Stimulated activated CD4-positive, alpha-beta T cell treated with anti-CD3 and anti-CD28 coated beads, TNF-alpha, amount 100 ng/mL, for 1 hour (primary cell): ENCODE results near the gene DHX15.

Experiments used
- DNase-seq, 3 donors: peaks; one replicate each; pipeline ENCODE4 v3.0.0-alpha.2; 2020; ENCODE audit warnings: low read depth in 3 of 3, low spot score in 1 of 3

Gene DHX15

DNA sequence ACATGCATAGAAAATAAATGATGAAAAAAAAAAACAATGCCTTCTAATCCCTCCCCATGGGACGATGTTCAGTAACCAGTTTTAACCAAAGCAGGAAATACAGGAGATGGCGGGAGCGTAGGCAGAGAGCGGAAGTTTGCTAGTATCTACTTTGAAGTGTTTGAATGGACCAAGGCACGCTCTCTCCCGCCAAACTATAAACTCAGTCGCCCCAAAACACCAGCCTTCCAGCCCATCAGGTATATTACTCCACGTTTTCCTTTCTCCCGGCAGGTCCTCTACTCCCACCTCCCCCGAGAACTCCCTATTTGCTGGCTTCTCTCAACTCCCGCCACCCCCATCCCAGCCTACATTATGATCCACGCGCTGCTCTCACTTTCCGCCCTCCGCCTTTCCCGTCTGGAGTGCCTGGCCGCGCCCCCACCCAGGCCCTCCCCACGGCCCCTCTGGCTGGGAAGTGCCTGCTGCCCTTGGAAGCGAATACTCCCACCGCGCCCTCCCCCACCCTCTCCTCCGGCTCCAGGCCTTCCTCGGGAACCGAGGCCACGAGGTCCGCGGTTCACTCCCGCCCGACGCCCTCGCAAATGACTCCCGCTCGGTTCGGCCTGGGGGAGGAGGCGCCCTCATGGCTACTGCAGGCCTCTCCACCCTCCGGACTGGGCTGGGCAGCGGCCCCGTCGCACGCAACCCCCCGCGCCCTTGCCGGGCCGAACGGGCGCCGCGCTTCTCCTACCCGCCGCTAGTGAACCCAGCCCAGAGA is 723 bp downstream of the DHX15 start:
- DNase-seq, result peak in 1 of 3 donors; percentile 14

- no peak for DNase-seq
Measured at GRCh38 chr4:24582235-24582832, 2.0 kb downstream of the DHX15 start.

DNA sequence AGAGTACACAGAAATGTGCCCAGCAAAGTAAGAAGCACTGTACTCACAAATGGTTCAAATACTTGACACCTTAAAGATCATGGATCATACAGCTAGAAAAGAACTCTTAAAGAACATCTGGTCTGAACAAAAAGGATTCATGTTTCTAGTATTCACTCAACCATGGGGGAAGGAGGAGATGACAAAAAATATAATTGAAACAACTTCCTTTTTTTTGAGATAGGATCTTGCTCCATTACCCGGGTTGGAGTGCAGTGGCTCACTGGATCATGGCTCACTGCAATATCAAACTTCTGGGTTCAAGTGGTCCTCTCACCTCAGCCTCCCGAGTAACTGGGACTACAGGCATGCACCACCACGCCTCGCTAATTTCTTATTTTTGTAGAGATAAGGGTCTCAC is 6.0 kb downstream of the DHX15 start:
- DNase-seq, result no peak

DNA sequence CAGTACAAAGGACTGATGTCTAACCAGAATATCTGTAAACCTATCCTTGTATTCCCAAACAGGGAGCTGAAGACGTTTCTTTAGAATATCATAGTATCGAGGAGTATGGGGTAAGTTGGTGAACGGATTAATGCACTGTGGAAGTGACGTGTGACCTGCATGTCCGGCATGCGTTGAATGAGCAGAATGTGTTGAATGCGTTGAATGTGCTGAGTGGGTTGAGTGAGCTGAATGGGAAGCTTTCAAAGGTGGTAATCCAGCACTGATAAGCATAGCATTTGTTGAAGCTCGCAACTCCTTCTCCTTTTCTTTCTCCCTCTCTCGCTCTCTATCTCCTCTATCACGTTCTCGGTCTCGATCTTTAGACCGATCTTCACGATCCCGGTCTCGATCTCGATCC is 8.1 kb downstream of the DHX15 start:
- DNase-seq, result no peak

DNA sequence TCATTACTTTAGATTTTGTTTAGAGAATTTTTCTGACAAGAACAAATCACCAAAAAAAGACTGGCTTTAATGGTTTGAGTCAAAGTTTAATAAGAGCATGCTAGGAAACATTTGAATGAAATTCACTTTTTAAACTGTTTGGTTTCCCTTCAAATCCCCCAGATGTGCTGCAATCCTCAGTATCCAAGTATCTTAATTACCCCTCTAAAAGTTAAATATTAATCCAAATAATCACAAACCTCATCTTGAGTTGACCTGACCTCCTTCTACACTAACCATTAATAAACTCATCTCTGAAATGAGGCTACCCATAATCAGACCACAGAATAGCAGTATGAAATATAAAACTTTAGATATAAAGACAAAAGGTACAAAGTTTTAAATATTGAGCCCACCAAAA is 10.1 kb downstream of the DHX15 start:
- DNase-seq, result no peak

GRCh38 chr4:24573582-24573981 is 10.8 kb downstream of the DHX15 start:
- no peak for DNase-seq

GRCh38 chr4:24570574-24571236 is 13.6 kb downstream of the DHX15 start:
- no peak for DNase-seq

GRCh38 chr4:24570172-24570571 is 14.2 kb downstream of the DHX15 start:
- no peak for DNase-seq

- DNase-seq, result no peak
Measured at GRCh38 chr4:24569662-24570061, 14.7 kb downstream of the DHX15 start.

DNA sequence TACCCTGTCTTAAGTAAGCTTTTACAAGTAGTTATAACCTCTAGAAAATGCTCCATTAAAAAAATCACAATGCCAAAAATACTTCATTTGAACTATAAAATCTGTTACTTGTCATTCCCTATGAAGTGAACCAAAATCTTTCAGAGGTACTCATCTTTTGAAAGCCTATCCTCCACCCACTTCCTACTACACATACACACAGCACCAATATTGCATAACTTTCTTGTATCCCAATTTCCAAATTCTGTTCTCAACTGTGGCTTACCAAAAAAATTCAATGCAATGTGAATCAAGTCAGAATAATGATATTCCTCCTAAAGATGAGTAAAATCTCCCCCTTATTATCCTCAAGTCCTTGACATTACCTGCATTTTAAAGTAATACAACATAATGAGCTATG is 15.9 kb downstream of the DHX15 start:
- no peak for DNase-seq

DNA sequence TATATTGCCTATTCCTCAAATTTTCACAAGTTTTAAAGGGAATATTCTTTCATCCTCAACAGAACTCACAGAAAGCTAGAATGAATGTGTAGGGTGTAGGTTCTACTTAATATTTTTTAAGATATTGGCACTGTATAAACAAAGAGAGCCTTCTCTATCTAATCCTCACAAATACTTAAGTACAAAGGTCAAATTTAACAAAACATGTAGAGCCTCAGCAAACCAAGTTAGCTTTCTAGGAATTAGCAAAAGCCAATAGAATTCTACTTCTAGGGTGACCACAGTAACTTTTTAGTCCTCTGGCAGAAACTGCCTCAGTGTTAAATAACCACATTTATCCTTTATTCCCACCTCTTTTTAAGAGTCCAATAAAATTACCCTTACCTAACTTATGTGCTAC is 19.3 kb downstream of the DHX15 start:
- DNase-seq, result no peak

GRCh38 chr4:24564488-24564887 is 19.9 kb downstream of the DHX15 start:
- DNase-seq, result no peak

DNA sequence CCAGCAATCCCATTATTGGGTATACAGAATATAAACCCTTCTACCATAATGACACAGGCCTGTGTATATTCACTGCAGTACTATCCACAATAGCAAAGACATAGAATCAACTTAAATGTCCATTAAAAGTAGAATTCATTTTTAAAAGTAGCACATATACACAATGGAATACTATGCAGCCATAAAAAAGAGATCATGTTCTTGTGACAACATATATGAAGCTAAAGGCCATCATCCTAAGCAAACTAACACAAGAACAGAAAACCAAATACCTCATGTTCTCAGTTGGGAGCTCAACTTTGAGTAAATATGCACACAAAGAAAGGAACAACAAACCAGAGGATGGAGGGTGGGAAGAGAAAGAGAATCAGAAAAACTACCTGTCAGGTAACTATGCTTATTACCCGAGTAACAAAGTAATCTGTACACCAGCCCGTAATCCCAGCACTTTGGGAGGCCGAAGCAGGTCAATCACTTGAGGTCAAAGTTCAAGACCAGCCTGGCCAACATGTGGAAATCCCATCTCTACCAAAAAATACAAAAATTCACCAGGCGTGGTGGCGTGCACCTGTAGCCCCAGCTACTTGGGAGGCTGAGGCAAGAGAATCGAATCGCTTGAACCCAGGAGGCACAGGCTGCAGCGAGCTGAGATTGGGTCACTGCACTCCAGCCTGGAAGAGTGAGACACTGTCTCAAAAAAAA is 22.8 kb downstream of the DHX15 start:
- DNase-seq, result no peak

DNA sequence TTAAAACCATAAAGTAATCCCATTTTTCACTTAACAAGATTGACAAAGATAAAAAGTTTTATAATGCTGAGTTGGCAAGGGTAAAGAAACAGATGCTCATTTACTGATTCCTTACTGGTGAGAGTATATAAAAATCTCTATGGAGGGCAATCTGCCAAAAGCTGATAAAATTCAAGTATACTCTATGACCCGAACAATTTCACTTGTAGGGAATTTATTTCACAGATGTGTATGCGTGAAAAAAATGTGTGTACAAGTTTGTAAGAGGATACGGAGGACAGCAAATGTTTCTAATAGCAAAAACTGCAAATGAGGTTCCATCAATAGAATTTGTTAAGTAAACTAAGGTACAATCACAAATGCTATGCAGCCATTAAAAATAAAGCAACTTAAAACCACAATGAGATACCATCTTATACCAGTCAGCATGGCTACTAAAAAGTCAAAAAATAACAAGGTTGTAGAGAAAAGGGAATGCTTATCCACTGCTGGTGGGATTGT is 23.4 kb downstream of the DHX15 start:
- DNase-seq, result no peak

DNA sequence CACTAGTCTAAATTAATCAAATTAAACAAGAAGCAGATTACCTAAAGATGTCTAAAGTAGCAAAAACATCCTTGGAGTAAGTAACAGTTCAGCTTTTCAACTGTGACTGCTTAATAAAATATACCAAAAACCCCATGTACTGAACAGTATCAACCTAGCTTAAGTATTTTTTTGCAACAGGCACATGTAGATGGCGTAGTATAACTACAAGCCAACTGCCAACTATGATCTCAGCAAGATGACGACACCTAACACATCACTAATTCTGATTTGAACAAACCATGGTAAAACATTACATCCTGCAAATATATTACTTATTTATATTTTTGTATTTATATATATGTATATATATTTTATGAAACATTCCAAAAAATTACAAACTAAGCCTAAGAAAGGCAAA is 24.5 kb downstream of the DHX15 start:
- no peak for DNase-seq

DNA sequence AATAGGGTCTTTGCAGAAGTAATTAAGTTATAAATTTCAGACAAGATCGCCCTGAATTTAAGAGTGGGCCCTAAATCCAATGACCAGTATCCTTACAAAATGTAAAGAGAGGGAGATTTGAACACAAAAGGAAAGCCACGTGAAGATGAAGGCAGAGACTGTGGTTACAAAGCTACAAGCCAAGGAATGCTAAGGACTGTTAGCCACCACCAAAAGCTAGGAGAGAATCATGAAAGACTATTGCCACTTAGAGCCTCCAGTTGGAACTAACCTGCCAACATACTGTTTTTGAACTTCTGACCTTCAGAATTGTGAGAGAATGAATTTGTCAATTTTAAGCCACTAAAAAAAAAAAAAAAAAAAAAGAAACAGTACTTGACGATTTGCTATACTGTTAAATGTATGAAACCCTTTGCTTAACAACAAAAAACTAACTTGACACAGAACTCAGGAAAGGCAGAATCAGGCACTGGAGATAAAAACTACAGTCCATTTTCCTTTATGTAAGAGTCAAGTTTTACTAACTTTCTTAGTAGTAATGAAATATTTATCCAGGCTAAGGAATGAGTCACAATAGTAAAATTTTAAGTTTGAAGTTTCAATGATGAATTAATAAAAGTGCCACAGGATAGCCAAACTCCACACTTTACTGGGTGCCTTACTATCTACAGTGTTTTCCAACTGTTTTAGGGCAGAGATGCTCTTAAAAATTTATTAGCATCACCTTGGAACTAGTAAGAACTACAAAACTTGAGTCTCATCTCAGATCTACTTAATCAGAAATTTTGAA is 25.1 kb downstream of the DHX15 start:
- no peak for DNase-seq

DNA sequence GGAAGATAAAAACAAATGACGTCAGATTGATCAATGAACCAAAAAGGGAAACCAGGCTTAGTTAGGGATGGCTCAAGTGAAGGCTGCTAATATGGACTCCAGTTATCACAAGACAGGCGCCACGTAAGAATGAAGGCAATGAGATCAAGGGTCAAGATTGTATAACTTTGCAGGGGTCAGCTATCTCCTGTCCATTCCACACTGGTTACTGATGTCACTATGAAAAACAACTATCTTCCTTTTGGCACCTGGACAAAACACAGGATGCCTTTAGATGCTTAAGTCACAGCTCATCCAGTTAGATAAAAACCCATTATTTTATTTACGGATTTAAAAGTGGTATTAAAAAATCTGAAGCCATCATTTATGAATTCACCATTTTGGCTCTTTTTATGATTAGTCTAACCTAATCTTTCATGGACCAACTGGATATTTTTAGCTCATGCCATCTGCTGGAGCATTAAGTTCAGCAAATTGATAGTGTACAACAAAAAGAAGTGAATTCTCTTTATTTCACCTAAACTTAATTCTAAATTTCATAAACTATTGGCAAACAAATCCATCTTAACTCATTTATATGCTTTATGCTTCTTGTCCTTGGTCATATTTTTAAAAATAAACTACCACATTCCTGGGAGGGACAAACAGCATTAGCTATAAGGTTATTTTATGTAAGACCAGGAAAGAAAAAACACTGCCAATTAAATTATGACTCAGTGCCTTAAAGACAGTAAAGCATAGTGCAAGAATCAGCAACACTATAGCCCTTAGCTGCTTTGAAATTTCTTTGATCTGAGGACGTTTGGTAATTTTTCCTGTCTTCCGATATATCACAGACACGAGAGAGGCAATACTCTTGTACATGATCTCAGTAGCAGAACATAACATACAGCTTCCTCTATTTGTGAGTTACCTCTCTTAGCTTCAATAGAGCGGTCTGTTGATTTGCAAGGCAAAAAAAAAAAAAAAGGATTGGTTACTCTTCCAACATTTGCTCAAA is 27.0 kb downstream of the DHX15 start:
- DNase-seq, result no peak

DNA sequence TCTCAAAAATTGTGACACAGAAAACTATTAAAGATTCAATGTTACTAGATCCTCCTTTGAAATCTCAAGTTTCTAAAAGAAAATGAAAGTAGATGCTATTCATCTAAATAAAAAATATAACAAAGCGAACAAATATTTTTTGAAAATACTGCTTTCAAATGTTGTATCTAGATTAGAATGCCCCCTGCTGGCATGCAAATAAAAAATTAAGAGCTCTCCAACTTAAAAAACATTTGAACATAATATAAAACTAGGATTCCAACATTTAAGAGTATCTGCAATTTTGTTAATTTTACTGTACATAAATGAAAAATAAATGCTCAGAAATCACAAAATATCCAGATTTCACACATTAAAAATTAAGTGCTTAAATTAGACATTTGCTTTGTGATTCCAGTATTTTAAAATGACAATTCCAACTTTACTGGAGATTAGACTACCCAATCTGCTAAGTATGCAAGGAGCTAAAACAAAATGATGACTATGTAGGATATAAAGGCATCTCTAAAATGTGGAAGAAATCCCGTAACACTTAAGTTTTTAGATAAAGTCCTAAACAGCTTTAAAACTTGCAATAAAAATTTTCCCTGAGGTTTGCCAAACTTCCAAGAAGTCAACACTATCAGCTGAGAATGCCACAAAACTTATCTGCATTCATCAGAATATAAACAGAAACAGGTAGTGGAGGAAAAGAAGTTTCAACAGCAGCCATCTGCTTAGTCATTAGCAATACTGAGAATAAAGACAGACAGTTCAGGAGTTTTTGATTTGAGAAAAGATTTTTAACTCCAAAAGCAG is 32.7 kb downstream of the DHX15 start:
- no peak for DNase-seq
